DND-41 (cell line): ENCODE data around the gene ETV4.

Experiments used
- ATAC-seq: fragments of 200-7000 bp; cut with Tn5 transposase; 3 replicates; pipeline ENCODE4 v1.9.1; 2021; ENCODE audit warnings: low read depth; ENCODE audit not compliant: insufficient read depth
- DNase-seq: peaks from one replicate; pipeline ENCODE4 v3.0.0-alpha.2; 2020
- H2AFZ ChIP-seq: 2 replicates; pipeline ENCODE4 v1.6.0; 2012; ENCODE audit warnings: low read depth, low read length
- H3K27ac ChIP-seq: 2 replicates; pipeline ENCODE4 v1.5.1; 2012; ENCODE audit warnings: low read length, inconsistent platforms
- H3K27me3 ChIP-seq: fragments of 200-600 bp; sonication (generic); 2 replicates; pipeline ENCODE4 v1.6.0; 2012; ENCODE audit warnings: low read length, mild to moderate bottlenecking, inconsistent platforms; ENCODE audit not compliant: insufficient read depth, poor library complexity
- H3K36me3 ChIP-seq: 2 replicates; pipeline ENCODE4 v1.5.1; 2012; ENCODE audit warnings: low read length, inconsistent platforms; ENCODE audit not compliant: insufficient read depth
- H3K4me1 ChIP-seq: 2 replicates; pipeline ENCODE4 v1.5.1; 2012; ENCODE audit warnings: mild to moderate bottlenecking, low read length; ENCODE audit not compliant: insufficient read depth
- H3K4me2 ChIP-seq: 2 replicates; pipeline ENCODE4 v1.6.0; 2012; ENCODE audit warnings: mild to moderate bottlenecking, moderate library complexity, low read length, inconsistent platforms; ENCODE audit not compliant: insufficient read depth
- H3K4me3 ChIP-seq, 2 experiments: fragments of 200-600 bp in 1 of 2; shearing (Covaris generic) in 1 of 2; 2 replicates each; pipeline ENCODE4 v1.5.1; 2012 to 2016; ENCODE audit warnings: inconsistent platforms in 2 of 2, low read length in 2 of 2, mild to moderate bottlenecking in 2 of 2, low read depth in 1 of 2, moderate library complexity in 1 of 2
- H3K79me2 ChIP-seq: 2 replicates; pipeline ENCODE4 v1.6.0; 2012; ENCODE audit warnings: low read length, inconsistent platforms; ENCODE audit not compliant: insufficient read depth
- H3K9ac ChIP-seq: 2 replicates; pipeline ENCODE4 v1.6.0; 2012; ENCODE audit warnings: low read depth, mild to moderate bottlenecking, inconsistent platforms, low read length, moderate library complexity
- H3K9me3 ChIP-seq: 2 replicates; pipeline ENCODE4 v1.5.1; 2012; ENCODE audit warnings: low read length, moderate library complexity, mild to moderate bottlenecking, inconsistent platforms; ENCODE audit not compliant: insufficient read depth, severe bottlenecking
- H4K20me1 ChIP-seq: 2 replicates; pipeline ENCODE4 v1.6.0; 2012; ENCODE audit warnings: low read length; ENCODE audit not compliant: insufficient read depth
- EZH2 ChIP-seq: IDR thresholded peaks from 3 replicates; pipeline ENCODE4 v1.6.1; 2012; ENCODE audit warnings: borderline replicate concordance, low read depth, mild to moderate bottlenecking, moderate library complexity, low read length, inconsistent platforms; ENCODE audit not compliant: severe bottlenecking
- TF ChIP-seq, protein P1 (sequence below): IDR thresholded peaks from 2 replicates; pipeline ENCODE4 v1.5.1; 2012; ENCODE audit warnings: borderline replicate concordance, low read length, moderate library complexity, mild to moderate bottlenecking; ENCODE audit not compliant: poor library complexity, severe bottlenecking; ENCODE audit errors: extremely low read depth

The ETV4 gene

GRCh38 chr17:43542859-43543258, 3.3 kb downstream of the ETV4 start:
- H3K9me3 ChIP-seq: no peaks in the 10 kb centered on the region
- H3K27me3 ChIP-seq: no peaks in the 10 kb centered on the region
- H3K4me1 ChIP-seq: peaks cover 24% of the 10 kb centered on the region
- TF ChIP-seq, protein P1, sequence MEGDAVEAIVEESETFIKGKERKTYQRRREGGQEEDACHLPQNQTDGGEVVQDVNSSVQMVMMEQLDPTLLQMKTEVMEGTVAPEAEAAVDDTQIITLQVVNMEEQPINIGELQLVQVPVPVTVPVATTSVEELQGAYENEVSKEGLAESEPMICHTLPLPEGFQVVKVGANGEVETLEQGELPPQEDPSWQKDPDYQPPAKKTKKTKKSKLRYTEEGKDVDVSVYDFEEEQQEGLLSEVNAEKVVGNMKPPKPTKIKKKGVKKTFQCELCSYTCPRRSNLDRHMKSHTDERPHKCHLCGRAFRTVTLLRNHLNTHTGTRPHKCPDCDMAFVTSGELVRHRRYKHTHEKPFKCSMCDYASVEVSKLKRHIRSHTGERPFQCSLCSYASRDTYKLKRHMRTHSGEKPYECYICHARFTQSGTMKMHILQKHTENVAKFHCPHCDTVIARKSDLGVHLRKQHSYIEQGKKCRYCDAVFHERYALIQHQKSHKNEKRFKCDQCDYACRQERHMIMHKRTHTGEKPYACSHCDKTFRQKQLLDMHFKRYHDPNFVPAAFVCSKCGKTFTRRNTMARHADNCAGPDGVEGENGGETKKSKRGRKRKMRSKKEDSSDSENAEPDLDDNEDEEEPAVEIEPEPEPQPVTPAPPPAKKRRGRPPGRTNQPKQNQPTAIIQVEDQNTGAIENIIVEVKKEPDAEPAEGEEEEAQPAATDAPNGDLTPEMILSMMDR: no peak
- TF ChIP-seq EZH2: no peak
- DNase-seq: no peak
- H3K36me3 ChIP-seq: no peaks in the 10 kb centered on the region
- no peak for ATAC-seq
- no peaks in the 10 kb centered on the region for H4K20me1 ChIP-seq
- no peak overlapping the region for H2AFZ ChIP-seq
- no peak overlapping the region for H3K9ac ChIP-seq
- H3K79me2 ChIP-seq: no peaks in the 10 kb centered on the region
- no peak overlapping the region for H3K4me2 ChIP-seq
- no peak overlapping the region for H3K27ac ChIP-seq
- no peak overlapping the region for H3K4me3 ChIP-seq

- no peaks in the 10 kb centered on the region for H3K79me2 ChIP-seq
- no peak for ATAC-seq
- DNase-seq: no peak
- no peak for TF ChIP-seq EZH2
- TF ChIP-seq, protein P1: no peak
- no peak overlapping the region for H2AFZ ChIP-seq
- H3K9ac ChIP-seq: no peak overlapping the region
- H3K4me3 ChIP-seq: no peak overlapping the region
- no peak overlapping the region for H3K4me2 ChIP-seq
- no peak overlapping the region for H3K27ac ChIP-seq
- peaks cover 16% of the 10 kb centered on the region for H3K4me1 ChIP-seq
- H3K36me3 ChIP-seq: no peaks in the 10 kb centered on the region
- no peaks in the 10 kb centered on the region for H3K9me3 ChIP-seq
- H3K27me3 ChIP-seq: no peaks in the 10 kb centered on the region
- no peaks in the 10 kb centered on the region for H4K20me1 ChIP-seq
Measured at GRCh38 chr17:43540821-43541674, 5.1 kb downstream of the ETV4 start.

- H3K27me3 ChIP-seq: no peaks in the 10 kb centered on the region
- H3K4me3 ChIP-seq: no peak overlapping the region
- no peak overlapping the region for H3K9ac ChIP-seq
- no peak overlapping the region for H3K4me2 ChIP-seq
- ATAC-seq (no peak), DNase-seq (no peak)
- H3K27ac ChIP-seq: no peak overlapping the region
- TF ChIP-seq, protein P1: no peak
- no peak for TF ChIP-seq EZH2
- no peaks in the 10 kb centered on the region for H3K79me2 ChIP-seq
- no peak overlapping the region for H2AFZ ChIP-seq
- H4K20me1 ChIP-seq: no peaks in the 10 kb centered on the region; the same call in 1 of the 2 replicates
- no peaks in the 10 kb centered on the region for H3K36me3 ChIP-seq
- H3K9me3 ChIP-seq: no peaks in the 10 kb centered on the region
- peaks cover 2% of the 10 kb centered on the region for H3K4me1 ChIP-seq
Measured at GRCh38 chr17:43536236-43536992, 9.7 kb downstream of the ETV4 start.
